Measurements from ENCODE around the gene INO80C.

INO80C gene

GRCh38 chr18:35522130-35522959 lies 24.6 kb upstream of the INO80C start:
- no peaks in the 10 kb centered on the region for H3K36me3 ChIP-seq (ENCODE audit: control insufficient read depth in 5 of 5, insufficient read depth in 5 of 5, low read length in 5 of 5)
- no peaks in the 10 kb centered on the region for H3K9me3 ChIP-seq (ENCODE audit: control insufficient read depth in 5 of 5, low read length in 5 of 5)
- H3K4me3 ChIP-seq (ENCODE audit: low read depth in 1 of 5, low read length in 5 of 5) = no peak overlapping the region
- H3K27me3 ChIP-seq (ENCODE audit: control insufficient read depth in 5 of 5, insufficient read depth in 4 of 5, low read length in 5 of 5) = no peaks in the 10 kb centered on the region
- H3K9ac ChIP-seq (ENCODE audit: low read length in 5 of 5) = peak overlapping the region in 1 of 5 donors; percentile 5
- H3K27ac ChIP-seq (ENCODE audit: low read depth, low read length) = no peak overlapping the region
- peaks cover 5 to 58% (median 39%) of the 10 kb centered on the region in 5 donors for H3K4me1 ChIP-seq (ENCODE audit: control insufficient read depth in 5 of 5, insufficient read depth in 5 of 5, low read length in 5 of 5)

- H3K27ac ChIP-seq (ENCODE audit: low read depth, low read length) = no peak overlapping the region
- H3K4me3 ChIP-seq (ENCODE audit: low read depth in 1 of 5, low read length in 5 of 5) = no peak overlapping the region
- H3K9me3 ChIP-seq (ENCODE audit: control insufficient read depth in 5 of 5, low read length in 5 of 5) = no peaks in the 10 kb centered on the region
- peaks cover 4 to 57% (median 39%) of the 10 kb centered on the region in 5 donors for H3K4me1 ChIP-seq (ENCODE audit: control insufficient read depth in 5 of 5, insufficient read depth in 5 of 5, low read length in 5 of 5)
- H3K9ac ChIP-seq (ENCODE audit: low read length in 5 of 5) = no peak overlapping the region
- H3K36me3 ChIP-seq (ENCODE audit: control insufficient read depth in 5 of 5, insufficient read depth in 5 of 5, low read length in 5 of 5) = no peaks in the 10 kb centered on the region
- no peaks in the 10 kb centered on the region for H3K27me3 ChIP-seq (ENCODE audit: control insufficient read depth in 5 of 5, insufficient read depth in 4 of 5, low read length in 5 of 5)
These were observed 23.4 kb upstream of the INO80C start for GRCh38 chr18:35521133-35521532.

GRCh38 chr18:35519148-35519899 lies 21.6 kb upstream of the INO80C start:
- Histone ChIP-seq H3K9me3 (ENCODE audit: control insufficient read depth in 5 of 5, low read length in 5 of 5) (no peaks in the 10 kb centered on the region), H3K9ac (ENCODE audit: low read length in 5 of 5) (no peak overlapping the region), H3K4me3 (ENCODE audit: low read depth in 1 of 5, low read length in 5 of 5) (no peak overlapping the region), H3K4me1 (ENCODE audit: control insufficient read depth in 5 of 5, insufficient read depth in 5 of 5, low read length in 5 of 5) (peaks cover 0 to 44% (median 36%) of the 10 kb centered on the region in 5 donors), H3K36me3 (ENCODE audit: control insufficient read depth in 5 of 5, insufficient read depth in 5 of 5, low read length in 5 of 5) (no peaks in the 10 kb centered on the region), H3K27ac (ENCODE audit: low read depth, low read length) (no peak overlapping the region), H3K27me3 (ENCODE audit: control insufficient read depth in 5 of 5, insufficient read depth in 4 of 5, low read length in 5 of 5) (no peaks in the 10 kb centered on the region)

- Histone ChIP-seq H3K36me3 (ENCODE audit: control insufficient read depth in 5 of 5, insufficient read depth in 5 of 5, low read length in 5 of 5) (no peaks in the 10 kb centered on the region), H3K4me1 (ENCODE audit: control insufficient read depth in 5 of 5, insufficient read depth in 5 of 5, low read length in 5 of 5) (peaks cover 0 to 45% (median 39%) of the 10 kb centered on the region in 5 donors), H3K4me3 (ENCODE audit: low read depth in 1 of 5, low read length in 5 of 5) (no peak overlapping the region), H3K9me3 (ENCODE audit: control insufficient read depth in 5 of 5, low read length in 5 of 5) (no peaks in the 10 kb centered on the region), H3K27ac (ENCODE audit: low read depth, low read length) (peak overlapping the region; percentile 54), H3K9ac (ENCODE audit: low read length in 5 of 5) (peak overlapping the region in 1 of 5 donors; percentile 22), H3K27me3 (ENCODE audit: control insufficient read depth in 5 of 5, insufficient read depth in 4 of 5, low read length in 5 of 5) (no peaks in the 10 kb centered on the region)
These were observed 20.0 kb upstream of the INO80C start for GRCh38 chr18:35517715-35518114.

GRCh38 chr18:35516789-35517188 lies 19.0 kb upstream of the INO80C start:
- Histone ChIP-seq H3K4me1 (ENCODE audit: control insufficient read depth in 5 of 5, insufficient read depth in 5 of 5, low read length in 5 of 5) (peaks cover 0 to 42% (median 36%) of the 10 kb centered on the region in 5 donors), H3K36me3 (ENCODE audit: control insufficient read depth in 5 of 5, insufficient read depth in 5 of 5, low read length in 5 of 5) (no peaks in the 10 kb centered on the region), H3K27me3 (ENCODE audit: control insufficient read depth in 5 of 5, insufficient read depth in 4 of 5, low read length in 5 of 5) (no peaks in the 10 kb centered on the region), H3K9me3 (ENCODE audit: control insufficient read depth in 5 of 5, low read length in 5 of 5) (no peaks in the 10 kb centered on the region), H3K4me3 (ENCODE audit: low read depth in 1 of 5, low read length in 5 of 5) (no peak overlapping the region), H3K27ac (ENCODE audit: low read depth, low read length) (peak overlapping the region; percentile 54), H3K9ac (ENCODE audit: low read length in 5 of 5) (no peak overlapping the region)

- H3K4me3 ChIP-seq (ENCODE audit: low read depth in 1 of 5, low read length in 5 of 5) = no peak overlapping the region
- H3K4me1 ChIP-seq (ENCODE audit: control insufficient read depth in 5 of 5, insufficient read depth in 5 of 5, low read length in 5 of 5) = peaks cover 0 to 42% (median 36%) of the 10 kb centered on the region in 5 donors
- H3K27me3 ChIP-seq (ENCODE audit: control insufficient read depth in 5 of 5, insufficient read depth in 4 of 5, low read length in 5 of 5) = no peaks in the 10 kb centered on the region
- H3K36me3 ChIP-seq (ENCODE audit: control insufficient read depth in 5 of 5, insufficient read depth in 5 of 5, low read length in 5 of 5) = no peaks in the 10 kb centered on the region
- no peak overlapping the region for H3K9ac ChIP-seq (ENCODE audit: low read length in 5 of 5)
- H3K27ac ChIP-seq (ENCODE audit: low read depth, low read length) = peak overlapping the region; percentile 57
- H3K9me3 ChIP-seq (ENCODE audit: control insufficient read depth in 5 of 5, low read length in 5 of 5) = no peaks in the 10 kb centered on the region
These were observed 18.6 kb upstream of the INO80C start for GRCh38 chr18:35516351-35516750.

GRCh38 chr18:35515460-35516130 lies 17.8 kb upstream of the INO80C start:
- Histone ChIP-seq H3K9me3 (ENCODE audit: control insufficient read depth in 5 of 5, low read length in 5 of 5) (no peaks in the 10 kb centered on the region), H3K27ac (ENCODE audit: low read depth, low read length) (peak overlapping the region; percentile 57), H3K4me1 (ENCODE audit: control insufficient read depth in 5 of 5, insufficient read depth in 5 of 5, low read length in 5 of 5) (peaks cover 0 to 42% (median 36%) of the 10 kb centered on the region in 5 donors)

GRCh38 chr18:35514752-35515459 lies 17.1 kb upstream of the INO80C start:
- no peaks in the 10 kb centered on the region for H3K9me3 ChIP-seq (ENCODE audit: control insufficient read depth in 5 of 5, low read length in 5 of 5)
- peaks cover 0 to 42% (median 36%) of the 10 kb centered on the region in 5 donors for H3K4me1 ChIP-seq (ENCODE audit: control insufficient read depth in 5 of 5, insufficient read depth in 5 of 5, low read length in 5 of 5)
- H3K36me3 ChIP-seq (ENCODE audit: control insufficient read depth in 5 of 5, insufficient read depth in 5 of 5, low read length in 5 of 5) = no peaks in the 10 kb centered on the region
- no peak overlapping the region for H3K4me3 ChIP-seq (ENCODE audit: low read depth in 1 of 5, low read length in 5 of 5)
- no peak overlapping the region for H3K9ac ChIP-seq (ENCODE audit: low read length in 5 of 5)
- H3K27ac ChIP-seq (ENCODE audit: low read depth, low read length) = no peak overlapping the region
- H3K27me3 ChIP-seq (ENCODE audit: control insufficient read depth in 5 of 5, insufficient read depth in 4 of 5, low read length in 5 of 5) = no peaks in the 10 kb centered on the region

More at GRCh38 chr18:35515460-35516130, 17.8 kb upstream of the INO80C start:
- Histone ChIP-seq H3K9ac (ENCODE audit: low read length in 5 of 5) (peak overlapping the region in 1 of 5 donors; percentile 26), H3K27me3 (ENCODE audit: control insufficient read depth in 5 of 5, insufficient read depth in 4 of 5, low read length in 5 of 5) (no peaks in the 10 kb centered on the region), H3K4me3 (ENCODE audit: low read depth in 1 of 5, low read length in 5 of 5) (no peak overlapping the region), H3K36me3 (ENCODE audit: control insufficient read depth in 5 of 5, insufficient read depth in 5 of 5, low read length in 5 of 5) (no peaks in the 10 kb centered on the region)

GRCh38 chr18:35514283-35514682 lies 16.5 kb upstream of the INO80C start:
- Histone ChIP-seq H3K9me3 (ENCODE audit: control insufficient read depth in 5 of 5, low read length in 5 of 5) (no peaks in the 10 kb centered on the region), H3K9ac (ENCODE audit: low read length in 5 of 5) (no peak overlapping the region), H3K4me1 (ENCODE audit: control insufficient read depth in 5 of 5, insufficient read depth in 5 of 5, low read length in 5 of 5) (peaks cover 0 to 42% (median 36%) of the 10 kb centered on the region in 5 donors), H3K36me3 (ENCODE audit: control insufficient read depth in 5 of 5, insufficient read depth in 5 of 5, low read length in 5 of 5) (no peaks in the 10 kb centered on the region), H3K27ac (ENCODE audit: low read depth, low read length) (no peak overlapping the region), H3K27me3 (ENCODE audit: control insufficient read depth in 5 of 5, insufficient read depth in 4 of 5, low read length in 5 of 5) (no peaks in the 10 kb centered on the region), H3K4me3 (ENCODE audit: low read depth in 1 of 5, low read length in 5 of 5) (no peak overlapping the region)
